Epithelial cell of esophagus (primary cell): ENCODE results near the gene SLAIN1.

Experiments
- DNase-seq: peaks from one replicate; pipeline ENCODE4 v3.0.0; 2010; ENCODE audit warnings: low read depth
- H3K4me3 ChIP-seq: 2 replicates; pipeline ENCODE4 v1.5.1; 2011; ENCODE audit warnings: mild to moderate bottlenecking, low read length, control low read depth
- TF ChIP-seq, protein P1 (sequence below): IDR thresholded peaks from 2 replicates; pipeline ENCODE4 v1.5.1; 2011; ENCODE audit warnings: low read depth, mild to moderate bottlenecking, low read length, control low read depth, inconsistent platforms; ENCODE audit not compliant: insufficient read depth; ENCODE audit errors: missing control alignments

SLAIN1 gene

DNA sequence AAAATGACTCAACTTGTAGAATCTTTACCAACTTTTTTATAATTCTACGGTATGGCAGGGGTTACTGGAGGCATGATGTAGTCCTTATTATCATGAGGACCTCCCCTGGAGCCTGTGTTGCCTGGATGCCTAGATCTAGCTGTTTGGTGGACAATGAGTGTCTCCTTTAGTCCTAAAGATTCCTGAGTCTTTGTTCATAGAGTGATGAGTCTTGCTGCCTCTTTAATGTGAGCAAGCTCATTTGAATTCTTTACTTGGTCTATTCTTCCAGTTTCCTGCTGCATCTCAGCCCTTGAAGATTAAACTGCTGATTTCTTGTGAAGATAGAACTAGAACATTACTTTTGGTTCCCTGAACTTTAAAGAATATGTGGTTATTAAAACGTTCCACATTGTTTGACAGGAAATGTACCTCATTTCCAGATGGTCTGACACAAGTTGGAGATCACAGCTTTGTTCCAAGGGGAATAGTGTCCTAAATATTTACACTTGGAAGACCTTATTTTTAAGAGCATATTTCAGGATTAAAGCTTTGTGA, 51.9 kb downstream of the SLAIN1 start:
- DNase-seq, result no peak
- H3K4me3 ChIP-seq, result no peak overlapping the region
- TF ChIP-seq, protein P1, sequence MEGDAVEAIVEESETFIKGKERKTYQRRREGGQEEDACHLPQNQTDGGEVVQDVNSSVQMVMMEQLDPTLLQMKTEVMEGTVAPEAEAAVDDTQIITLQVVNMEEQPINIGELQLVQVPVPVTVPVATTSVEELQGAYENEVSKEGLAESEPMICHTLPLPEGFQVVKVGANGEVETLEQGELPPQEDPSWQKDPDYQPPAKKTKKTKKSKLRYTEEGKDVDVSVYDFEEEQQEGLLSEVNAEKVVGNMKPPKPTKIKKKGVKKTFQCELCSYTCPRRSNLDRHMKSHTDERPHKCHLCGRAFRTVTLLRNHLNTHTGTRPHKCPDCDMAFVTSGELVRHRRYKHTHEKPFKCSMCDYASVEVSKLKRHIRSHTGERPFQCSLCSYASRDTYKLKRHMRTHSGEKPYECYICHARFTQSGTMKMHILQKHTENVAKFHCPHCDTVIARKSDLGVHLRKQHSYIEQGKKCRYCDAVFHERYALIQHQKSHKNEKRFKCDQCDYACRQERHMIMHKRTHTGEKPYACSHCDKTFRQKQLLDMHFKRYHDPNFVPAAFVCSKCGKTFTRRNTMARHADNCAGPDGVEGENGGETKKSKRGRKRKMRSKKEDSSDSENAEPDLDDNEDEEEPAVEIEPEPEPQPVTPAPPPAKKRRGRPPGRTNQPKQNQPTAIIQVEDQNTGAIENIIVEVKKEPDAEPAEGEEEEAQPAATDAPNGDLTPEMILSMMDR, result no peak

DNA sequence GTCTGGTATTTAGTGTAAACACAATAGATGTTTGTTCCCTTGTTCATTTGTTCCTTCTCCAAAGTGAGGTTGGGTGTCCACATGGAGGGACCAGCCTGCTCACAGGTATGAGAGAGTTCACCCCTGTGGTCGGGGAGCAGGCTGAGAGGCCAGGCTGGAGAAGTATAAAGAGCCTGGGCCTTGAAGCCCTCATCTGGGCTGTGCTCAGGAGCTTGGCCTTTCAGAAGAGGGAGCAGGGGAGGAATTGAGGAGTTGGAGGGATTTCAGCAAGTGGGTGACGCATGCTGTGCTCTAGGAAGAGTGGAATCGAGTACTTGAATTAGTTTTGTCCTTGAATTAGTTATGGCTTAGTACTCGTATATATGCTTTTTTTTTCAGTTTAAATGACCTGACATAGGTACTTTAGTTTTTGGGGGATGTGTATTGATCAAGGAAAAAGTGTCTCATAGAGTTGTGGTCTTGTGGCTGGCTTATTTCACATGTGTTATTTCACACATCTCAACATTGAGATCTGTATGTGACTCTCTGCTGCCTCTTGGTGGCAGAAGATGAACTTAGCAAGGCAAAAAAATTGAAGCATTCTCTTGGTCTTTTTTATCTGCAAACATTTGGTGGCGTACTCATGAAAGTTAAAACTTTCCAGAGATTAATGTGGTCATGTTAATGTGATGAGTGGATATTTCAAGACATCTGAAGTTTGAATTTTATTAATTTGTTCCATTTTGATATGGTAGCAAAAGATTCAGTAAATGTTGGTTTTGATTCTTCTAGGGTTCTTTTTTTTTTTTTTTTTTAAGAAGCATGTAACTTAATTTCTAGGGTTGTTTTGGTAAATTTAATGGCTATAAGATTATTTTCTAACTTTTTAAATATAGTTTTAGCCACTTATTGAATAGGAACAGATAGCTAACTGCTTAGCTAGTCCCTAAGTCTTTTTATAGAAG, 54.3 kb downstream of the SLAIN1 start:
- DNase-seq, result peak; percentile 53
- TF ChIP-seq, protein P1, result peak; percentile 87
- H3K4me3 ChIP-seq, result no peak overlapping the region

DNA sequence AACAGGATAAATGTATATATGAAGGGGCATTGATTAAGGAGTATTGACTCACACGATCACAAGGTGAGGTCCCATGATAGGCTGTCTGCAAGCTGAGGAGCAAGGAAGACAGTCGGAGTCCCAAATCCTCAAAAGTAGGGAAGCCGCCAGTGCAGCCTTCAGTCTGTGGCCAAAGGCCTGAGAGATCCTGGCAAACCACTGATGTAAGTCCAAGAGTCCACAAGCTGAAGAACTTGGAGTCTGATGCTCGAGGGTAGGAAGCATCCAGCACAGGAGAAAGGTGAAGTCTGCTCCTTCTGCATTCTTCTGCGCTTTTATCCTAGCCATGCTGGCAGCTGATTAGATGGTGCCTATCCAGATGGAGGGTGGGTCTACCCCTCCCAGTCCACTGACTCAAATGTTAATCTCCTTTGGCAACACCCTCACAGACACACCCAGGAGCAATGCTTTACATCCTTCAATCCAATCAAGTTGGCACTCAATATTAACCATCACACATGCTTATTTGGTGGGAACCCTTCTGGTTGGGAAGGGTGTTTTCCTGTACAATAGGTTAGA, 55.1 kb downstream of the SLAIN1 start:
- H3K4me3 ChIP-seq, result no peak overlapping the region
- DNase-seq, result no peak
- TF ChIP-seq, protein P1, result no peak

DNA sequence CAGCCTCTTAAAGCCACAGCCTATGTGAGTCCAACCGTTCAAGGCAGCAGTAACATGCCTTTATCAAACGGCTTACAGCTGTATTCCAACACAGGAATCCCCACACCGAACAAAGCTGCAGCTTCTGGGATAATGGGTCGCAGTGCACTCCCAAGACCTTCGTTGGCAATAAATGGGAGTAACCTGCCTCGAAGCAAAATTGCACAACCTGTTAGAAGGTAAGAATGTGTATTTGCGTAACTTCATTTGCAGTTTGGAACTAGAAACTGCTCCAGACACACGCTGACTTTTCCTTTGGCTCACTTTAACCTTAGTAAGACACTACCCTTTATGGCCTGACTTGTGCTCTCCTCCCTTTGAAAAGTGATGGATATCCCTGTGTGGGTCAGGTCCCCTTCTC, 63.4 kb downstream of the SLAIN1 start:
- DNase-seq, result peak; percentile 66
- H3K4me3 ChIP-seq, result no peak overlapping the region
- TF ChIP-seq, protein P1, result no peak

DNA sequence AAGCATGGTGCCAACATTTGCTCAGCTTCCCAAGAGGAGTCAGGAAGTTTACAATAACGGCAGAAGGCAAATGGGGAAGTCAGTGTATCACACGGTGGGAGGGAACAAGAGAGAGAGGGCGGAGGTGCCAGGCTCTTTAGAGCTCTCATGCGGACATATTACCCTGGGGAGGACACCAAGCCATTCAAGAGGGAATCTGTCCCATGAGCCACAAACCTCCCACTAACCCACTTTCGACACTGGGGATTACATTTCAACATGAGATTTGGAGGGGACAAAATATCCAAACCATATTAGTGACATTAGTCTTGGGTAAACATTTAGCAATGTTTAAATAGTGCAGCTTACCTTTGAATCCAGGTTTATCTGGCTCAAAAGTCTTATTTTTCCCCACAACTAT, 69.9 kb downstream of the SLAIN1 start:
- DNase-seq, result no peak
- TF ChIP-seq, protein P1, result no peak
- no peak overlapping the region for H3K4me3 ChIP-seq

DNA sequence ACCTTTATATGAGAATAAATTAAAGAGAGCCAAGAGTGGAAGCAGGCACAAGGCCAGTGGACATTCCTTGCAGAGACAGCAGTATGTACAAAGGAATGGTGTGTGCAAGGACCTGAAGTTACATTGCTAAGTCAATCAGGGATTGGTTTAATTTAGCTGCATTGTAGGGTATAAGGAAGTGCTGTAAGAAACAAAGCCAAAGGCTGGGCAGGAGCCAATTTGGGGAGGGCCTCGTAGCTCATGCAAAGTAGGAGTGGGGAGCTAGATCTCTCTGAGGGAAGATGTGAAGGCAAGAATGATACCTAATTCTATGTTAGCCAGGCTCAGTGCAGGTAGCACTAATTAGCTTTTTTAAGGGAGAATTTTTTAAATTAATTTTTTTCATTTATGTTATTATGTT, 76.7 kb downstream of the SLAIN1 start:
- TF ChIP-seq, protein P1, result no peak
- no peak for DNase-seq
- H3K4me3 ChIP-seq, result no peak overlapping the region
